Panc1 (cell line): ENCODE data around the gene HCN2. TPM values are rescaled to one million over a fixed set of nuclear protein-coding genes. Genes with fewer than 3 reads are reported as not detected.

Experiments used
- ATAC-seq: fragments of 200-7000 bp; cut with Tn5 transposase; 2 replicates; pipeline ENCODE4 v1.9.1; 2020; ENCODE audit warnings: mild to moderate bottlenecking, moderate library complexity
- BruUV-seq: library from RNA; stranded (reverse); fragments of 400-500 nt; replicated peaks from 2 replicates; lab custom pipeline; 2021; lab: Mats Ljungman, UMichigan
- CTCF ChIA-PET: fragments of 300-600 bp; sonication (Branson Sonifier 250); formaldehyde crosslinking; loops from one replicate; lab custom pipeline; 2022; ENCODE audit warnings: antibody characterized with exemption; lab: Charles Lee
- POLR2A ChIA-PET: fragments of 300-600 bp; sonication (Branson Sonifier 250); formaldehyde crosslinking; loops from one replicate; lab custom pipeline; 2022; ENCODE audit warnings: antibody characterized with exemption; lab: Charles Lee
- DNase-seq: peaks from one replicate; pipeline ENCODE4 v3.0.0-alpha.2; 2010; ENCODE audit warnings: low read depth, low spot score
- H3K27ac ChIP-seq: 2 replicates; pipeline ENCODE4 v1.5.1; 2011; ENCODE audit warnings: mild to moderate bottlenecking, low read length, inconsistent platforms
- H3K27me3 ChIP-seq: fragments of 200-500 bp; sonication (Bioruptor generic); 2 replicates; pipeline ENCODE4 v1.6.0; 2014; ENCODE audit warnings: low read length, inconsistent platforms; ENCODE audit not compliant: control insufficient read depth, insufficient read depth
- H3K36me3 ChIP-seq: fragments of 200-500 bp; sonication (Bioruptor generic); 2 replicates; pipeline ENCODE4 v1.5.1; 2014; ENCODE audit warnings: inconsistent platforms, mild to moderate bottlenecking, low read length, moderate library complexity; ENCODE audit not compliant: control insufficient read depth, insufficient read depth
- H3K4me1 ChIP-seq: 2 replicates; pipeline ENCODE4 v1.5.1; 2011; ENCODE audit warnings: inconsistent platforms, mild to moderate bottlenecking, low read length, moderate library complexity; ENCODE audit not compliant: control insufficient read depth, insufficient read depth
- H3K4me3 ChIP-seq, 2 experiments: 2 replicates each; pipeline ENCODE4 v1.5.1; 2011 to 2012; ENCODE audit warnings: low read depth in 2 of 2, low read length in 2 of 2, mild to moderate bottlenecking in 2 of 2, inconsistent platforms in 1 of 2, moderate library complexity in 1 of 2
- H3K9me3 ChIP-seq: fragments of 200-500 bp; sonication (Bioruptor generic); 2 replicates; pipeline ENCODE4 v1.5.1; 2014; ENCODE audit warnings: low read depth, mild to moderate bottlenecking, inconsistent platforms, low read length, moderate library complexity; ENCODE audit not compliant: control insufficient read depth, insufficient read depth
- CTCF ChIP-seq: fragments of 450-650 bp; IDR thresholded peaks from 2 replicates; pipeline ENCODE4 v1.5.1; 2017; ENCODE audit warnings: mild to moderate bottlenecking
- POLR2AphosphoS5 ChIP-seq: IDR thresholded peaks from 2 replicates; pipeline ENCODE4 v1.6.1; 2012; ENCODE audit warnings: mild to moderate bottlenecking, low read depth, low read length, moderate library complexity
- REST ChIP-seq, 2 experiments: IDR thresholded peaks; 2 replicates each; pipeline ENCODE4 v1.6.1; 2011 to 2012; ENCODE audit warnings: low read depth in 2 of 2, control low read depth in 1 of 2, low read length in 1 of 2, mild to moderate bottlenecking in 1 of 2, moderate library complexity in 1 of 2; ENCODE audit not compliant: insufficient read depth in 1 of 2
- SIN3A ChIP-seq: IDR thresholded peaks from 2 replicates; pipeline ENCODE4 v1.6.1; 2012; ENCODE audit warnings: low read depth, mild to moderate bottlenecking, low read length, moderate library complexity, borderline replicate concordance; ENCODE audit not compliant: insufficient read depth
- TCF7L2 ChIP-seq: IDR thresholded peaks from 2 replicates; pipeline ENCODE4 v1.6.1; 2011; ENCODE audit warnings: mild to moderate bottlenecking, low read depth, low read length, inconsistent platforms
- in situ Hi-C: cut with HindIII; loops from 2 replicates; pipeline ENCODE4 v1.10.0; 2016; ENCODE audit warnings: low sequenced_read_pairs, low pct_unique_long_range_greater_than_20kb
- intact Hi-C: fragments of 100-400 bp; cut with micrococcal nuclease; formaldehyde crosslinking; loops from one replicate; pipeline ENCODE4 v1.10.0; 2022; ENCODE audit not compliant: unreplicated experiment
- total RNA-seq: library from RNA; stranded (reverse); gene quantifications from one replicate; pipeline ENCODE4 v1.2.1, GENCODE V29; 2021; ENCODE audit not compliant: unreplicated experiment

The HCN2 gene
- total RNA-seq, 1 experiment from 2014 or later = 15.1 TPM

GRCh38 chr19:609004-609346 is 19.3 kb downstream of the HCN2 start:
- Histone ChIP-seq H3K27ac (no peak overlapping the region; the same call in none of the 2 replicates), H3K4me3 (no peak overlapping the region), H3K27me3 (no peaks in the 10 kb centered on the region), H3K4me1 (peaks cover 26% of the 10 kb centered on the region), H3K9me3 (no peaks in the 10 kb centered on the region), H3K36me3 (no peaks in the 10 kb centered on the region)
- no TSS peak for BruUV-seq
- TF ChIP-seq POLR2AphosphoS5 (peak; percentile 30; the same call in 1 of the 2 replicates), CTCF (no peak)
- CTCF ChIA-PET = no interaction called here
- ATAC-seq (peak; percentile 71), DNase-seq (no peak)
- in situ Hi-C loops = no loop called here
- POLR2A ChIA-PET = interaction anchor here (0.5 kb wide), 1 partner anchor 78 kb away, joined by 4 read pairs; no protein-coding TSS in a partner anchor
- intact Hi-C loops = no loop called here

GRCh38 chr19:610071-610800 is 20.6 kb downstream of the HCN2 start:
- ChIA-PET POLR2A (no interaction called here), CTCF (interaction anchor here (0.6 kb wide), 1 partner anchor 328 kb away, joined by 4 read pairs; no protein-coding TSS in a partner anchor)
- Histone ChIP-seq H3K27ac (peak overlapping the region; percentile 46; the same call in 1 of the 2 replicates), H3K9me3 (no peaks in the 10 kb centered on the region), H3K4me1 (peaks cover 26% of the 10 kb centered on the region), H3K36me3 (no peaks in the 10 kb centered on the region), H3K27me3 (no peaks in the 10 kb centered on the region), H3K4me3 (no peak overlapping the region)
- ATAC-seq (peak; percentile 40), DNase-seq (no peak)
- BruUV-seq = no TSS peak
- intact Hi-C loops = no loop called here
- TF ChIP-seq POLR2AphosphoS5 = no peak; the same call in 1 of the 2 replicates
- TF ChIP-seq CTCF = no peak
- no peak for TF ChIP-seq TCF7L2
- no peak for TF ChIP-seq SIN3A
- no peak for TF ChIP-seq REST (IDR thresholded peaks at IDR 0.05; ENCODE audit: insufficient read depth in 1 of 2, low read depth in 2 of 2, low read length in 1 of 2)
- in situ Hi-C loops = no loop called here
